Anterior cingulate cortex (tissue), 58 donors: ENCODE results near the gene PTPRN2.

Experiments
- DNase-seq, 58 donors: peaks; one replicate each; lab custom pipeline; 2025; lab: John Stamatoyannopoulos, UW

The PTPRN2 gene

GRCh38 chr7:157691586-157692459, 895.8 kb downstream of the PTPRN2 start:
- DNase-seq: peak in 1 of 58 donors; percentile 12

GRCh38 chr7:157690833-157691585, 896.6 kb downstream of the PTPRN2 start:
- peak in 56 of 58 donors; percentile 22 to 86 (median 64) for DNase-seq

- DNase-seq: no peak
Measured at GRCh38 chr7:157690058-157690832, 897.4 kb downstream of the PTPRN2 start.

GRCh38 chr7:157689269-157690057, 898.2 kb downstream of the PTPRN2 start:
- DNase-seq: peak in 2 of 58 donors; percentile 31 to 39

- DNase-seq: no peak
Measured at GRCh38 chr7:157688533-157689268, 898.9 kb downstream of the PTPRN2 start.

GRCh38 chr7:157687845-157688532, 899.6 kb downstream of the PTPRN2 start:
- DNase-seq: no peak

- DNase-seq: no peak
Measured at GRCh38 chr7:157687158-157687557, 900.5 kb downstream of the PTPRN2 start.

GRCh38 chr7:157686285-157686894, 901.2 kb downstream of the PTPRN2 start:
- DNase-seq: peak in 1 of 58 donors; percentile 41

- DNase-seq: no peak
Measured at GRCh38 chr7:157685430-157686284, 902.0 kb downstream of the PTPRN2 start.

- DNase-seq: no peak
Measured at GRCh38 chr7:157684909-157685429, 902.7 kb downstream of the PTPRN2 start.

GRCh38 chr7:157684157-157684908, 903.3 kb downstream of the PTPRN2 start:
- peak in 3 of 58 donors; percentile 13 to 38 (median 29) for DNase-seq

- DNase-seq: no peak
Measured at GRCh38 chr7:157683747-157684156, 903.9 kb downstream of the PTPRN2 start.

GRCh38 chr7:157682946-157683746, 904.5 kb downstream of the PTPRN2 start:
- no peak for DNase-seq

- no peak for DNase-seq
Measured at GRCh38 chr7:157682064-157682945, 905.3 kb downstream of the PTPRN2 start.
